ENCODE measurements around the gene FASTK.

The FASTK gene

GRCh38 chr7:151083824-151084160 lies 3.2 kb upstream of the FASTK start:
- TF ChIP-seq CTCF (IDR thresholded peaks at IDR 0.05; ENCODE audit: insufficient read depth, missing control alignments) = no peak
- FAIRE-seq = no peak
- DNase-seq (ENCODE audit: insufficient read length, low spot score) = no peak

DNA sequence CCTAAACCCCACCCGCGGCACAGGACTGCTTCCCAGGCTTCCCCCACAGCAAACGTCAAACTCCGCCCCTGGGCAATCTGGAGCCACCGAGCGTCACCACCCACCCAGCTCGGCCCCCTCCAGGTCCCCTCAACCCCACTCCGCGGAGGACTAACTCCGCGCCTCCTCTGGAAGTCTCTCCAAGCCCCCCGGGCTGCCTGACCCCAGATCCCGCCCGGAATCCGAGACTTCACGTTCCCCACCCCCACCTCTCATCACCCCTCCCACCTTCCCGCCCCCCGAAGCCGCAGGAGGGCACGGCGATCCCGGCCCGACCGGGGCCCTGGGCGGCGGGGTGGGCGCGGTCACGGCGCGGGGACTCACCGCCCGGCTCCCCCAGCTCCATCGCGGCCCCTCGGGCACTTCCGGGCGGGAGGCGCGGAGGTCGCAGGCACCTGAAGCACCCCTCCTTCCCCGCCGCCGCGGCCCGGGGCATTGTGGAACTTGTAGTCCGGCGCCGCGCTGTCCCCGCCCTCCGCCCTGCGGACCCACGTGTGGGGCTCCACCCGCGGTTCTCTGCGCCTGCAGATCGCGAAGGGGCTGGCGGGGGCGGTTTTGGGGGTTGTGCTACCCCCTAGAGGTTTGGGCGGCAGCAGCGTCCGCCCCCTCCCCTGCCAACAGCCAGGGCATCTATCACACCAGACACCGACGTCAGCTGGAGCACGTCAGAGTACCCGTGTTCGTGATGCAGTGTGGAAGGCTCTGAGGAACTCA lies 2.6 kb upstream of the FASTK start, which contains the start of gene TMUB1:
Gene TMUB1, minus strand, starts transcription at position 423 of the 753 bp plus-strand sequence. CDS start 930 bp downstream, outside the sequence.
- FAIRE-seq (no peak), DNase-seq (ENCODE audit: insufficient read length, low spot score) (peak; percentile 83)
- TF ChIP-seq CTCF (IDR thresholded peaks at IDR 0.05; ENCODE audit: insufficient read depth, missing control alignments) = no peak

GRCh38 chr7:151082141-151083070 lies 1.8 kb upstream of the FASTK start:
- DNase-seq (ENCODE audit: insufficient read length, low spot score) (no peak), FAIRE-seq (no peak)
- TF ChIP-seq CTCF (IDR thresholded peaks at IDR 0.05; ENCODE audit: insufficient read depth, missing control alignments) = no peak

- TF ChIP-seq CTCF (IDR thresholded peaks at IDR 0.05; ENCODE audit: insufficient read depth, missing control alignments) = no peak
- no peak for FAIRE-seq
- no peak for DNase-seq (ENCODE audit: insufficient read length, low spot score)
Observed at GRCh38 chr7:151081170-151082101, 827 bp upstream of the FASTK start.

DNA sequence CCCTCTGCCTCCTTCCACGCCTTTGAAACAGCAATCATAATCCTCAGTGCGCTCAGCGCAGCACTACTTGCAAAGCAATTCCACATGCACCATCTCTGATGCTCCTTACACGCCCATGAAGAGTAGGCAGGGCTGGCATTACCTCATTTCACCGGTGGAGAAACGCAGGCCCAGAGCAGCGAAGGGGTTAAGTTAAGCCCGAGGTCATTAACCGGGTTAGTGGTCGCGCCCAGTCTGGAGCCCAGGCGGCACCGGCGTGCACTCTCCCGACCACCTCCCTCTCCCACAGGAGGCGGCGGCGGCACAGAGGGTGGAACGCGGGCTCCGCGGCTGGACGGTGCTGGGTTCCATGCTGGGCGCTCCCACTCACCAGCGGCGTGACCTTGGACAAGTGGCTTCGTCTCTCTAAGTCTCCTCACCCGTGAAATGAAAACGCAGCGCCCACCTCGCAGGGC lies 515 bp downstream of the FASTK start:
- DNase-seq (ENCODE audit: insufficient read length, low spot score) (no peak), FAIRE-seq (no peak)
- TF ChIP-seq CTCF (IDR thresholded peaks at IDR 0.05; ENCODE audit: insufficient read depth, missing control alignments) = no peak

DNA sequence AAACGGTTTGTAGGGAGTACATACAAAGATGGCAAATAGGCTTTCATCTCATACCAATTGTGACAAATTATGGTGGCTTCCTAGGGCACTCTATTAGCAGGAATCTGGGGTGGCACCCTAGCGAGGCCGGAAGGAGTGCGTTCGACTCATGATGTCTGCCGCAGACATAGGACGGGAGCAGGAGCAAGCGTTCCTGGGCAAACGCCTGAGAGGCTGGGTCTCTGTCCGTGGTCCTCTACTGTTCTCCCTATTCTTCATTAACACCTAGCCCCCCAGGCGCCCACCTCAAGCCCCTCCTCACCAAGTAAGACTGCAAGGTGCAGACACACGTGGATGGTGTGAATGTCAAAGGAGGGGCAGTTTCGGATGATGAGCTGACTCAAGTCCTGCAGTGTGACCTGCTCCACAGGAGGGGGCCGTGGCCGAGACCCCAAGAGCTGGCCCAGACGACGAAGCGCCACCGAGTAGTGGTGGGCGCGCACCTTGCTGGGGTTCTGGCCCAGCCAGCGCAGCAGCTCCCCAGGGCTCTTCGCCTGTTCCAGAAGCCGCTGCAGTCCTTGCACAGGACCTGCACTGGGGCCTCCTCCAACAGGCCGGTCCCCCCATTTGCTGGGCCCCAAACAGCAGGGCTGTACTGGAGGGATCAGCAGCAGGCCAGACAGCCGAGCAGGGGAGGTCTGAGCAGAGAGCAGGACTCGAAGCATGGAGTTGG lies 1.3 kb downstream of the FASTK start:
- DNase-seq (ENCODE audit: insufficient read length, low spot score) (no peak), FAIRE-seq (no peak)
- TF ChIP-seq CTCF (IDR thresholded peaks at IDR 0.05; ENCODE audit: insufficient read depth, missing control alignments) = no peak

Data from D721Med (cell line).